ENCODE data around the gene MYL10.

MYL10 gene

DNA sequence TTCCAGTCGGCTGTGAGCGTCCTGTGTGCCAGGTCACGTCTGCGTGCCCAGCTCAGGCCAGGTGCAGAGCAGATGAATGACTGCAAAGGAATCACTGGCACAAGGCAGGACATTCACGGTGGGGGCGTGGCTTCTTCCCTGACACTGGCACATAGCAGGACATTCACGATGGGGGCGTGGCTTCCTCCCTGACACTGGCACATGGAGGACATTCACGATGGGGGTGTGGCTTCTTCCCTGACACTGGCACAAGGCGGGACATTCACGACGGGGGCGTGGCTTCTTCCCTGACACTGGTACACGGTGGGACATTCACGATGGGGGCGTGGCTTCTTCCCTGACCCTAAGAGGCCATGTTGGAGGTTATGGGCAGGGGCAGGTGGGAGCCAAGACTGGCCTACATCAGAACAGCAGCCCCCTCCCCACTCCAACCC is 64.3 kb downstream of the MYL10 start:
- peak; percentile 38 for DNase-seq

DNA sequence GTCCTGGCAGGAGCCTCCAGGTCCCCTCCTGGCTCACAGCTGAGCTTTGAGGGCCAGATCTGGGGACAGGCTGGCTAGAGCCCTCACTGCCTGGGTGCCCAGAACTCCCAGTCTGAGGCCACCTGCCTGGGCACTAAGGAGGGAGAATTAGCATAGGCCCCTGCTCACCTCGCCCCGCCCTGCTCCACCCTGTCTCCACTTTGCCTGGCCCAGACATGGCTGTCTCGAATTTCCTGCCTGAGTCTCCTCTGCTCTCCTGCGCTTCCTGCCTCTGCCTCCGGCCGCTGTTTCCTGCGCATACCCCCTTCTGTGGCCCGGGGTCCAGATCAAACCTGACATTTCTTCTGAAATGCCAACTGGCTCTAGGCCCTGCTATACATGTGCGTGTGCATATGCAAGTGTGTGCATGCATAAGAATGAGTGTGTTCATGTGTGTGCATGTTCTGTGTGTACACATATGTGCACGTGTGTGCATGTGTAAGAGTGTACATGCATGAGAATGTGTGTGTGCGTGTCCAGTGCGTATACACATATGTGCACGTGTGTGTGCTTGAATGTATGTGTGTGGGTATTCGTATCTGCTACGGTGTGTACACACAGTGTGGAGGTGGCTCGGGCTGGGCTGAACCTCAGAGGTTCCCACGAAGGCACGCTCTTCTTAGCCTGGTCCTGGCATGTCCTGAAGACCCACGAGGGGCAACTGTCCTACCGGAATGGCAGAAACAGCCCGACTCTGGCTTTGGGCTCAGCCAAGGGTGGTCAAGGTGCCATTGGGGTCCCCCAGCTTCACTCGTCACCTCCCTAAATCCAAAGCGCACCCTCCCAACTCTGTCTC is 64.9 kb downstream of the MYL10 start:
- DNase-seq: no peak
